Measurements from ENCODE around the gene P4HA2.

GRCh38 chr5:132218321-132218720 is 9.3 kb downstream of the P4HA2 start:
- TF ChIP-seq, protein P1, sequence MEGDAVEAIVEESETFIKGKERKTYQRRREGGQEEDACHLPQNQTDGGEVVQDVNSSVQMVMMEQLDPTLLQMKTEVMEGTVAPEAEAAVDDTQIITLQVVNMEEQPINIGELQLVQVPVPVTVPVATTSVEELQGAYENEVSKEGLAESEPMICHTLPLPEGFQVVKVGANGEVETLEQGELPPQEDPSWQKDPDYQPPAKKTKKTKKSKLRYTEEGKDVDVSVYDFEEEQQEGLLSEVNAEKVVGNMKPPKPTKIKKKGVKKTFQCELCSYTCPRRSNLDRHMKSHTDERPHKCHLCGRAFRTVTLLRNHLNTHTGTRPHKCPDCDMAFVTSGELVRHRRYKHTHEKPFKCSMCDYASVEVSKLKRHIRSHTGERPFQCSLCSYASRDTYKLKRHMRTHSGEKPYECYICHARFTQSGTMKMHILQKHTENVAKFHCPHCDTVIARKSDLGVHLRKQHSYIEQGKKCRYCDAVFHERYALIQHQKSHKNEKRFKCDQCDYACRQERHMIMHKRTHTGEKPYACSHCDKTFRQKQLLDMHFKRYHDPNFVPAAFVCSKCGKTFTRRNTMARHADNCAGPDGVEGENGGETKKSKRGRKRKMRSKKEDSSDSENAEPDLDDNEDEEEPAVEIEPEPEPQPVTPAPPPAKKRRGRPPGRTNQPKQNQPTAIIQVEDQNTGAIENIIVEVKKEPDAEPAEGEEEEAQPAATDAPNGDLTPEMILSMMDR (IDR thresholded peaks at IDR 0.05; ENCODE audit: control extremely low read depth in 1 of 3, insufficient read depth in 1 of 3, low read depth in 1 of 3, low read length in 3 of 3): no peak
- no peak for TF ChIP-seq POLR2AphosphoS5 (IDR thresholded peaks at IDR 0.05; ENCODE audit: low read depth, low read length)
- TF ChIP-seq POLR2A (IDR thresholded peaks at IDR 0.05; ENCODE audit: control extremely low read depth in 1 of 2, low read depth in 2 of 2, low read length in 2 of 2): no peak
- TF ChIP-seq TEAD4 (IDR thresholded peaks at IDR 0.05; ENCODE audit: low read depth, low read length): no peak
- no peak for TF ChIP-seq MAX (IDR thresholded peaks at IDR 0.05)
- TF ChIP-seq PHF8 (conservative IDR thresholded peaks at IDR 0.05; ENCODE audit: low read depth, low read length): no peak
- TF ChIP-seq YY1 (IDR thresholded peaks at IDR 0.05; ENCODE audit: low read depth, low read length): no peak
- TF ChIP-seq E2F6 (IDR thresholded peaks at IDR 0.05): no peak
- TF ChIP-seq CBX8 (IDR thresholded peaks at IDR 0.05; ENCODE audit: borderline replicate concordance, low read depth, low read length): no peak
- TF ChIP-seq EZH2 (IDR thresholded peaks at IDR 0.05; ENCODE audit: low read depth, low read length, severe bottlenecking): no peak

Data from H1 (cell line).